Astrocyte of the cerebellum (primary cell): Measurements from ENCODE around the gene IL31RA.

Experiments used
- DNase-seq: peaks from one replicate; pipeline ENCODE4 v3.0.0-alpha.2; 2011; ENCODE audit warnings: low read depth
- H3K4me3 ChIP-seq: 2 replicates; pipeline ENCODE4 v1.5.1; 2011; ENCODE audit warnings: mild to moderate bottlenecking, low read depth, low read length, moderate library complexity
- CTCF ChIP-seq: IDR thresholded peaks from 2 replicates; pipeline ENCODE4 v1.5.1; 2012; ENCODE audit warnings: low read length, low read depth, moderate library complexity, mild to moderate bottlenecking; ENCODE audit errors: missing control alignments
- in situ Hi-C: cut with HindIII; loops from 2 replicates; pipeline ENCODE4 v1.10.0; 2017; ENCODE audit warnings: low sequenced_read_pairs

IL31RA gene

GRCh38 chr5:55897206-55897894, 46.2 kb downstream of the IL31RA start:
- in situ Hi-C loops, result no loop called here
- TF ChIP-seq CTCF, result no peak
- DNase-seq, result no peak
- H3K4me3 ChIP-seq, result no peak overlapping the region

- in situ Hi-C loops, result no loop called here
- peak; percentile 70 for DNase-seq
- TF ChIP-seq CTCF, result no peak
- peak overlapping the region; percentile 19 for H3K4me3 ChIP-seq
Observed at GRCh38 chr5:55897905-55898304, 46.7 kb downstream of the IL31RA start.

GRCh38 chr5:55899344-55899743, 48.2 kb downstream of the IL31RA start:
- in situ Hi-C loops, result no loop called here
- DNase-seq, result no peak
- TF ChIP-seq CTCF, result no peak
- H3K4me3 ChIP-seq, result no peak overlapping the region

GRCh38 chr5:55900068-55900467, 48.9 kb downstream of the IL31RA start:
- H3K4me3 ChIP-seq, result no peak overlapping the region
- no peak for DNase-seq
- no peak for TF ChIP-seq CTCF
- in situ Hi-C loops, result no loop called here

- no peak for DNase-seq
- H3K4me3 ChIP-seq, result no peak overlapping the region
- in situ Hi-C loops, result no loop called here
- TF ChIP-seq CTCF, result no peak
Observed at GRCh38 chr5:55900776-55901175, 49.6 kb downstream of the IL31RA start.

GRCh38 chr5:55902696-55903095, 51.5 kb downstream of the IL31RA start:
- no peak for DNase-seq
- H3K4me3 ChIP-seq, result no peak overlapping the region
- in situ Hi-C loops, result no loop called here
- TF ChIP-seq CTCF, result no peak

GRCh38 chr5:55903121-55903701, 52.1 kb downstream of the IL31RA start:
- in situ Hi-C loops, result no loop called here
- H3K4me3 ChIP-seq, result no peak overlapping the region
- TF ChIP-seq CTCF, result no peak
- DNase-seq, result no peak
